ENCODE measurements around the gene KMT2D. TPM values are rescaled to one million over a fixed set of nuclear protein-coding genes. Genes with fewer than 3 reads are reported as not detected.

The KMT2D gene
- total RNA-seq, 1 experiment from 2014 or later = 30.1 TPM

Other genes starting within 250 kb of the KMT2D start
- gene CACNB3, start 242.3 kb downstream of the KMT2D start, total RNA-seq (2014; rRNA removed; shearing (Covaris generic)) = 9.7 and 11.9 TPM in 2 replicates
- 153 and 167 TPM in 2 replicates for gene DDX23, start 208.6 kb downstream of the KMT2D start, total RNA-seq (2014; rRNA removed; shearing (Covaris generic))
- gene RND1, start 194.9 kb downstream of the KMT2D start, total RNA-seq (2014; rRNA removed; shearing (Covaris generic)) = 0.10 and 0.43 TPM in 2 replicates
- gene FKBP11, start 135.3 kb downstream of the KMT2D start, total RNA-seq (2014; rRNA removed; shearing (Covaris generic)) = 6.5 and 8.6 TPM in 2 replicates
- 80.9 and 82.1 TPM in 2 replicates for gene ARF3, start 103.3 kb downstream of the KMT2D start, total RNA-seq (2014; rRNA removed; shearing (Covaris generic))
- 2.8 and 3.0 TPM in 2 replicates for gene WNT10B, start 89.1 kb downstream of the KMT2D start, total RNA-seq (2014; rRNA removed; shearing (Covaris generic))
- gene WNT1, start 82.5 kb downstream of the KMT2D start, total RNA-seq (2014; rRNA removed; shearing (Covaris generic)) = not detected in 2 replicates
- gene DDN, start 61.4 kb downstream of the KMT2D start, total RNA-seq (2014; rRNA removed; shearing (Covaris generic)) = 5.0 and 5.5 TPM in 2 replicates
- gene PRKAG1, start 42.0 kb downstream of the KMT2D start, total RNA-seq (2014; rRNA removed; shearing (Covaris generic)) = 37.1 and 43.0 TPM in 2 replicates
- 8.8 and 9.0 TPM in 2 replicates for gene RHEBL1, start 9.2 kb upstream of the KMT2D start, total RNA-seq (2014; rRNA removed; shearing (Covaris generic))
- gene DHH, start 34.0 kb upstream of the KMT2D start, total RNA-seq (2014; rRNA removed; shearing (Covaris generic)) = 0.04 and 0.13 TPM in 2 replicates
- 17.8 and 28.9 TPM in 2 replicates for gene LMBR1L, start 50.1 kb upstream of the KMT2D start, total RNA-seq (2014; rRNA removed; shearing (Covaris generic))
- 5,262 and 5,317 TPM in 2 replicates for gene TUBA1B, start 70.6 kb upstream of the KMT2D start, total RNA-seq (2014; rRNA removed; shearing (Covaris generic))
- 481 and 482 TPM in 2 replicates for gene TUBA1A, start 128.3 kb upstream of the KMT2D start, total RNA-seq (2014; rRNA removed; shearing (Covaris generic))
- 396 and 398 TPM in 2 replicates for gene TUBA1C, start 204.3 kb upstream of the KMT2D start, total RNA-seq (2014; rRNA removed; shearing (Covaris generic))
- 1.7 and 3.9 TPM in 2 replicates for gene PRPH, start 234.4 kb upstream of the KMT2D start, total RNA-seq (2014; rRNA removed; shearing (Covaris generic))